IPS-20b (cell line): ENCODE results near the gene TMEM156.
"Not testable (repeated sequence)": the region's sequence is repeated elsewhere in the genome, so short reads cannot be mapped to it uniquely, and the experiment has no call there.

Experiments
- H3K27ac ChIP-seq: one replicate; pipeline ENCODE4 v1.5.1; 2013; ENCODE audit warnings: low read length
- H3K27me3 ChIP-seq: 2 replicates; pipeline ENCODE4 v1.6.1; 2013; ENCODE audit warnings: mild to moderate bottlenecking, low read length, inconsistent platforms; ENCODE audit not compliant: insufficient read depth
- H3K36me3 ChIP-seq: 2 replicates; pipeline ENCODE4 v1.6.1; 2013; ENCODE audit warnings: low read depth, mild to moderate bottlenecking, inconsistent platforms, low read length, moderate library complexity; ENCODE audit not compliant: insufficient read depth
- H3K4me1 ChIP-seq: 2 replicates; pipeline ENCODE4 v1.6.1; 2013; ENCODE audit warnings: mild to moderate bottlenecking, control low read depth, inconsistent platforms, low read length, moderate library complexity; ENCODE audit not compliant: insufficient read depth
- H3K4me3 ChIP-seq: 2 replicates; pipeline ENCODE4 v1.5.1; 2013; ENCODE audit warnings: mild to moderate bottlenecking, low read length, inconsistent platforms
- H3K9ac ChIP-seq: 2 replicates; pipeline ENCODE4 v1.6.1; 2013; ENCODE audit warnings: low read depth, mild to moderate bottlenecking, inconsistent platforms, low read length, moderate library complexity
- H3K9me3 ChIP-seq: 2 replicates; pipeline ENCODE4 v1.6.1; 2013; ENCODE audit warnings: mild to moderate bottlenecking, low read depth, low read length, inconsistent platforms; ENCODE audit not compliant: insufficient read depth

Gene TMEM156

DNA sequence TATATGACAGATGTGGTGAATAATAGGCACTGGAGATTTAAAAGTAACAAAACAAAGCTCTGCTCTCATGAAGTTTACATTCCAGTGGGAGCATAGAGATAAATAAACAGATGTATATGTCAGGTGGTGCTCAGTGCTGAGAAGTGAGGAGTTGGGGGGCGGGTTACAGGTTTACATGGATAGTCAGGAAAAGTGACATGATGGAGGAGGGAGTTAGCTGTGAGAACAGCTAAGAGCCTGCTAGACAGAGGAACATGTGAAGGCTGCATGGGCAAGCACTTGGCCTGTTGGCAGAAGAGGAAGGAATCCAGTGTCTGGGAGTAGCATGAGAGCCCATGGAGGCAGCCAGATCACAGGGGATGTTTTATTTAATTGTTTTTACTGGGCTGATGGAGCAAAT lies 10.2 kb upstream of the TMEM156 start:
- Histone ChIP-seq H3K4me3 (no peak overlapping the region), H3K9ac (no peak overlapping the region), H3K36me3 (no peaks in the 10 kb centered on the region), H3K27ac (no peak overlapping the region), H3K9me3 (no peaks in the 10 kb centered on the region), H3K4me1 (peaks cover 12% of the 10 kb centered on the region), H3K27me3 (no peaks in the 10 kb centered on the region)

DNA sequence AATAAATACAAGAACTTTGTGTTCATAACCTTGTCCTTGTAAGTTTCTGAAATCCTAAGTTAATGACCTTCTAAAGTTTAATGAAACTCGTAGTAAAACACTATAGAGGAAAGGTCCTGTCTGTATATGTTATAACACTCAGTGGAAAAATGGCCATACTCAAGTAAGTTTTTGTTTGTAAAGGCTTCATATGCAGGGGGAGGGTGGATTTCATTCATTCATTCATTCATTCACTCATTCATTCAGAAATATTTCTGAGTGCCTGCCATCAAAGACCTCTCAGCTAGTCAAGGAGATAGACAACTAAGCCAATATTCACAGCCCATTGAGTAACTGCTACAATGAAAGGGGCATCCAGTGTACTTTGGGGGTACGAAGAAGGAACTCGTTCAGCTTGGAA lies 6.9 kb upstream of the TMEM156 start:
- Histone ChIP-seq H3K4me3 (no peak overlapping the region), H3K36me3 (no peaks in the 10 kb centered on the region), H3K27ac (no peak overlapping the region), H3K9me3 (no peaks in the 10 kb centered on the region), H3K4me1 (peaks cover 11% of the 10 kb centered on the region), H3K9ac (no peak overlapping the region), H3K27me3 (no peaks in the 10 kb centered on the region)

DNA sequence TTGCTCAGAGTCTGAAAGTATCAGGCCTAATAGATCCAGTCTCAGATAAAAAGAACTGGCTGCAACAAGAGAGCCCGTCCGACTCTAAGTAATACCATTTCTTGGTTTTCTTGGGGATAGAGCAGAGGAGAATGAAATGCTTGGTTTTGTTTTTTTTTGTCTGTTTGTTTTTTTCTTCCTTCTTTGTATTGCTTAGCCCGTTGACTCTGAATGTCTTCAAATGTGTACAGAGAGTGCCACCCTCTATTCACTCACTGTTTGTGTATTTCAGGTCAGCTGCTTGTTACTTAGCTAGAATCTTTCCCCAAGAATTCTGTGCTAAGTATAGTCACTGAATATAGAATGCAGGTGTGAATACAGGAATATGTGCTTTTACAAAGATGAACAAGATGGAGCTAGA lies 5.7 kb upstream of the TMEM156 start:
- Histone ChIP-seq H3K9me3 (no peaks in the 10 kb centered on the region), H3K36me3 (no peaks in the 10 kb centered on the region), H3K27ac (no peak overlapping the region), H3K9ac (no peak overlapping the region), H3K4me1 (no peaks in the 10 kb centered on the region), H3K4me3 (no peak overlapping the region), H3K27me3 (no peaks in the 10 kb centered on the region)

DNA sequence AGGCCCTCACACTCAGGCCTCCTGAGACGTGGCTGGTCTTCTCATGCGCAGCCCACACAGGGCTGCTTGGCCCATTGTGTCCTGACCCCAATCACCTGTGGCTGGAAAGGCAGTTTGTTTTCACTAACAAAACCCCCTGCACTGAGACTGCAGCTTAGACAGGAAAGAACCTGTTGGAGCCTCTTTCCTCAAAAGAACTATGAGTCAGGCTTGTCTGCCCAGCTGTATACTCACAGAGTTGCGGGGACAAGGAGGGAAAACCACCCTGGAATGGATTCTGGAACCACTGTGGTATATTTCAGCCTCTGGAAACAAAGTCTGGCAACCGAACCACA lies 5.2 kb upstream of the TMEM156 start:
- H3K4me1 ChIP-seq: no peaks in the 10 kb centered on the region
- no peak overlapping the region for H3K9ac ChIP-seq
- H3K4me3 ChIP-seq: no peak overlapping the region
- H3K9me3 ChIP-seq: no peaks in the 10 kb centered on the region
- H3K36me3 ChIP-seq: no peaks in the 10 kb centered on the region
- H3K27me3 ChIP-seq: no peaks in the 10 kb centered on the region
- H3K27ac ChIP-seq: no peak overlapping the region

GRCh38 chr4:39036172-39036571 lies 4.0 kb upstream of the TMEM156 start:
- no peaks in the 10 kb centered on the region for H3K4me1 ChIP-seq

GRCh38 chr4:39031590-39032020 lies 604 bp downstream of the TMEM156 start:
- H3K27ac ChIP-seq, H3K27me3 ChIP-seq, H3K9ac ChIP-seq, H3K36me3 ChIP-seq, H3K4me1 ChIP-seq, H3K9me3 ChIP-seq, H3K4me3 ChIP-seq: not testable (repeated sequence)

More at GRCh38 chr4:39036172-39036571, 4.0 kb upstream of the TMEM156 start:
- H3K27ac ChIP-seq: no peak overlapping the region
- no peaks in the 10 kb centered on the region for H3K36me3 ChIP-seq
- no peaks in the 10 kb centered on the region for H3K9me3 ChIP-seq
- no peak overlapping the region for H3K9ac ChIP-seq
- H3K27me3 ChIP-seq: no peaks in the 10 kb centered on the region
- no peak overlapping the region for H3K4me3 ChIP-seq

GRCh38 chr4:39030725-39031124 lies 1.5 kb downstream of the TMEM156 start:
- Histone ChIP-seq H3K9me3 (no peaks in the 10 kb centered on the region), H3K4me3 (no peak overlapping the region), H3K9ac (no peak overlapping the region), H3K27ac (no peak overlapping the region), H3K27me3 (no peaks in the 10 kb centered on the region), H3K4me1 (no peaks in the 10 kb centered on the region), H3K36me3 (no peaks in the 10 kb centered on the region)

DNA sequence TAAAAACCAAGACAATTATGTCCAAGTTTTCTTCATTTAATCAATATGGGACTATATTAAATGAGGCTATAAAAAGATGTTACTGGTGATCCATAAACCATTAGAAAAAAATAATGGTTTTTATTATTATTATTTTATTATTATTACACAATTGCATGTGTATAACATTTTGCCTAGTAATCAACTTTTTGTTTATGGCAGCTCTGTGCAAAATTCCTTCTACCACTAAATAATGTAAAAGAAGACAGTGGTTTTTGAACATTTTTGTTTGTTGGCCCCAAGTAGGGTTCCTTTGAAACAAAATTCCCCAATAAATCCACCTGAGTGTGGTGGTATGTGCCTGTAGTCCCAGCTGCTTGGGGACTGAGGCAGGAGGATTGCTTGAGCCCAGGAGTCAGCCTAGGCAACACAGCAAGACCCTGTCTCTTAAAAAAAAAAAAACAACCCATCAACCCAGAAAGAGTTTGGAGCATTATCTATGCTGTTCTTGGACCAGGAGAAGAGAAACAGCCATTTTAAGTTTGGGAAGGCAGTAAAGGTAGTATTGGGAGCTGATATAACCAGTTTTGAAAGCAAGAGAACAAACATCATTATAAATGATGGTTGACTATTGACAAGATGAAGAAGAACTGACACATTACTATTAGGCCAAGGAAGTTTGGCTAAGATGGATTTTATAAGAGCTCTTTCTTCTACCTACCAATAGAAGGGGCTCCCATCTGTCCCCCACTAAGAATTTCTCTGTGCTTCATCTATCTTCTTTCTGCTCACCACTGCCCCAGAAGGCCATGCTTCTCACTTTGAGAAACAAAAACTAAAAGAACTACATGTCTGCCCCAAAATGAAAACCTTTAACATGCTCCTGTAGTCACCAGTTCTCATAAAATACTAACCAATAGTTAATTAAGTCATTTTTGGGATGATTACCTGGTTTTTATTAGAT lies 2.2 kb downstream of the TMEM156 start:
- no peak overlapping the region for H3K27ac ChIP-seq
- no peak overlapping the region for H3K9ac ChIP-seq
- H3K27me3 ChIP-seq: no peaks in the 10 kb centered on the region
- H3K4me3 ChIP-seq: no peak overlapping the region
- H3K9me3 ChIP-seq: no peaks in the 10 kb centered on the region
- H3K36me3 ChIP-seq: no peaks in the 10 kb centered on the region
- no peaks in the 10 kb centered on the region for H3K4me1 ChIP-seq

GRCh38 chr4:39026096-39026495 lies 6.1 kb downstream of the TMEM156 start:
- no peak overlapping the region for H3K9ac ChIP-seq
- H3K4me3 ChIP-seq: no peak overlapping the region
- no peak overlapping the region for H3K27ac ChIP-seq

GRCh38 chr4:39025552-39026085 lies 6.6 kb downstream of the TMEM156 start:
- Histone ChIP-seq H3K9me3 (no peaks in the 10 kb centered on the region), H3K9ac (no peak overlapping the region)

More at GRCh38 chr4:39026096-39026495, 6.1 kb downstream of the TMEM156 start:
- Histone ChIP-seq H3K27me3 (no peaks in the 10 kb centered on the region), H3K9me3 (no peaks in the 10 kb centered on the region), H3K36me3 (no peaks in the 10 kb centered on the region), H3K4me1 (no peaks in the 10 kb centered on the region)

DNA sequence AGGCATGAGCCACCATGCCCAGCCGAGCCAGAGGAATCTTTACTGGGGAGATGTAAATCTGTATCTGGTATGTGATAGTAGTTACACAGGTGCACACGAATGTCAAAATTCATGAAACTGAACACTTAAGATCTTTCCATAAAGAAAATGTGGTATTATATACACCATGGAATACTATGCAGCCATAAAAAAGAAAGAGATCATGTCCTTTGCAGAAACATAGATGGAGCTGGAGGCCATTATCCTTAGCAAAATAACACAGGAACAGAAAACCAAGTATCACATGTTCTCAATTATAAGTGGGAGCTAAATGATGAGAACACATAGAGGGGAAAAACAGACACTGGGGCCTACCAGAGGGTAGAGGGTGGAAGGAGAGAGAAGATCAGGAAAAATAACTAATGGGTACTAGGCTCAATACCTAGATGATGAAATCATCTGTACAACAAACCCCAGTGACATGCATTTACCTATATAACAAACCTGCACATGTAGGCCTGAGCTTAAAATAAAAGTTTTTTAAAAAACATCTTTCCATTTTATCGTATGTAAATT lies 7.8 kb downstream of the TMEM156 start:
- H3K27ac ChIP-seq: no peak overlapping the region
- no peaks in the 10 kb centered on the region for H3K27me3 ChIP-seq
- H3K4me3 ChIP-seq: no peak overlapping the region
- no peaks in the 10 kb centered on the region for H3K4me1 ChIP-seq
- no peak overlapping the region for H3K9ac ChIP-seq
- no peaks in the 10 kb centered on the region for H3K9me3 ChIP-seq
- H3K36me3 ChIP-seq: no peaks in the 10 kb centered on the region

More at GRCh38 chr4:39025552-39026085, 6.6 kb downstream of the TMEM156 start:
- Histone ChIP-seq H3K4me1 (no peaks in the 10 kb centered on the region), H3K27ac (no peak overlapping the region), H3K36me3 (no peaks in the 10 kb centered on the region), H3K4me3 (no peak overlapping the region), H3K27me3 (no peaks in the 10 kb centered on the region)

- no peak overlapping the region for H3K27ac ChIP-seq
- H3K36me3 ChIP-seq: no peaks in the 10 kb centered on the region
- no peak overlapping the region for H3K4me3 ChIP-seq
- H3K27me3 ChIP-seq: no peaks in the 10 kb centered on the region
- no peaks in the 10 kb centered on the region for H3K9me3 ChIP-seq
- no peak overlapping the region for H3K9ac ChIP-seq
- H3K4me1 ChIP-seq: no peaks in the 10 kb centered on the region
Observed at GRCh38 chr4:39023059-39023458, 9.2 kb downstream of the TMEM156 start.
